GM18508 (cell line): Measurements from ENCODE around the gene STAMBPL1.

ENCODE experiments used
- ATAC-seq: cut with Tn5 transposase; IDR thresholded peaks from one replicate; pipeline ENCODE4 v1.9.1; 2021; ENCODE audit warnings: moderate number of reproducible peaks; ENCODE audit not compliant: insufficient read depth, unreplicated experiment

The STAMBPL1 gene

DNA sequence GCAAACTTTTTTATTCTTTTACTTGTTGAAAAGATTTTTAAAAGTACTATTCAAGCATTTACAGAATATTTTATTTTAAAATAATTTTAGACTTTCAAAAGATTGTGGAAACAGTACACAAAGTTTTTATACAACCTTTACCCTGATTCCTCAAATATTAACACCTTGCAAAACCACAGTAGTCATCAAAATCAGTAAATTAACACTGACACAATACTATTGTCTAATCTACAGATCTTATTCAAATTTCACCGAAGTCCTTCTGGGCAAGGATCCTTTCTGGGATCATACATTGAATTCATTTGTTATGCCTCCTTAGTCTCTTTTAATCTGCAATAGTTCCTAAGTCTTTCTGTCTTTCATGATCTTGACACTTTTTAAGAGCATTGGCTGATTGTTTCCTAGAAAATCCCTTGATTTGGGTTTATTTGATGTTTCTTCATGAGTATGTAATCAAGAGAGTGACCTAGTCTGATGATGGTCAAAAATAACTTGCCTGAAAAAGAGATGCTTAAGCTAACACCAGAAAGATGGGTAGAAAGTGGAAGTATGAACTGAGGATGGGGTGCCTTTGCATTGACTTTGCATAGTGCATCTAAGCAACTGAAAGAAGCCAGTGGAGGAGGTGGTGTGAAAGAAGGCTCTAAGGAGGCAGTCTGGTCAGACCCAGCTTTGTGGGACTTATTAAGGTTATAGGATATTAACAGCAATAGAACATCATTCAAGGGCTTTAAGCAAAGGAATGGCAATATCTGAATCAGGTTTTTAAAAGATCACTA is 9.7 kb downstream of the STAMBPL1 start:
- no peak for ATAC-seq

DNA sequence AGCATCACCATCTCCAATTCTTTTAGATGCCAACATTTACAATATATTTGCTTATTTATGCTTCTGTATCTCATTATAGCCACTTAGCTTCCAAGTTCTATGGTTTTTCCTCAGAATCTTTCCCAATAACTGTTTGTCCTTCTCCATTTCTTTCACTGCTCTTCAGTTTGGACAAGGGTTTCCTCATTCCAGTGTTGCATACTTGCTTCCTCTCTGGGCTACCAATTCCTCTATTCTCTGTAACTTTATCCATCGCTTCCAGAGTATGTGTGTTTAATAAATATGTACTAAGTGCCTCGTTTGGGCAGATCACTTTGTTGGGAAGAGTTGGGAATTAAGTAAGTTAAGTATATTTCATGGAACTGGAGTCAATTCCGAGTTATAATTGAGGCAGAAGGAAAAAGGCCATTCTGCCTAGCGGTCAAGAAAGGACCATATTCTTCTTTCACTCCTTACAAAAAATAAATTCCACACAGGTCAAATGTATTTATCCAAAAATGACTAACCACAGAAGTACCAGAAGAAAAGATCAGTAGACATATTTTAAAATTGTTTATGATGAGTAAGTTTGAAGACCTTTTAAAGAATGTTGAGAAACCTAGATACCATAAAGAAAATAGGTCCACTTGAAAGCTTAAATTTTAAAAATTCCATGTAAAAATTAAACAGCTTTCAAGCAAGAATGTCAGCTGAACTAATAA is 10.8 kb downstream of the STAMBPL1 start:
- ATAC-seq = no peak

DNA sequence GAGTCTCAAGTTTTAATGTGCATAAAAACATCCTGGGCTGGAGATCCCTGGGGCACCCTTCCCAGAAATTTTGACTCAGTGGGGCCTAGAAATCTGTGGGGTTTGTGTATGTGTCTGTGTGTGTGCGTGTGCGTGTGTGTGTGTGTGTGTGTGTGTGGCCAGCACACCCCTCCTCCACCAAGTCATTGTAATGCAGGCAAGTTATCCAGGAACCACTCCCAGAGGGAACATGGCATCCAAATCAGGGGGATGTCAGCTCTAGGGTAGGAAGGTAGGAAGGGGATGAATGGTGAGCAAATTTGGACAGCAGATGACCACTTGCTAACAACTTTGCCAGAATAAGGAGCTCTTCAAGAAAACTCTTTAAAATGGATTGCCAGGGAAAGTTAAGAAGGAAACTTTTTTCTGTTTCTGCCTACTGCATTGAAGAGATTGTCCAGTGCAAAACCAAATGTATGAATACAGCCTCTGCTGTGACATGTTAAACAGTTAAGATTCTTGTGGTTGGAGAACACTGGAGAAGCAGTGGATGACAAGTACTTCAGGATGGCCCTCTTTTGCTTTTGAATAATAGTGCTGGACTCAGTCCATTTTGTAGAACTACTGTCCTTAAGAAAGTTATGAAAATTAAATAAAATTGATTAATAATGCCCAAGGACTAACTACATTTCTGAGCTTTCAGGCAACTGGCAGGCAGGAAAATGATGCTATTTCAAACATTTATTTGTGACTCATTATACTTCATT is 12.3 kb downstream of the STAMBPL1 start:
- ATAC-seq = no peak

DNA sequence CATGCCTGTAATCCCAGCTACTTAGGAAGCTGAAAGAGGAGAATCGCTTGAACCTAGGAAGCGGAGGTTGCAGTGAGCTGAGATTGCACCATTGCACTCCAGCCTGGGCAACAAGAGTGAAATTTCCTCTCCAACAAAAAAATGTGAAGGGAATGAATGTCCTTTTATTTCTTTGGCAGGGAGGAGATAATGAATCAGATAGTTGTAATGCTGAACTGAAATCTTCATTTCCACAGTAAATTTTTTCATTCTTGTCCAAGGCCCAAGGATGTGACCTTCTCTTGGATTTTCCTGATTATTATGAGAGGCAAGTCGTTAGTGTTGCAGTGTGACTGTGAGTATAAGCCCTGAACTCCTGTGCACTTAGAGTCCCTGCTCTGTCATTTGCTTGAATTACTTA is 13.6 kb downstream of the STAMBPL1 start:
- no peak for ATAC-seq

DNA sequence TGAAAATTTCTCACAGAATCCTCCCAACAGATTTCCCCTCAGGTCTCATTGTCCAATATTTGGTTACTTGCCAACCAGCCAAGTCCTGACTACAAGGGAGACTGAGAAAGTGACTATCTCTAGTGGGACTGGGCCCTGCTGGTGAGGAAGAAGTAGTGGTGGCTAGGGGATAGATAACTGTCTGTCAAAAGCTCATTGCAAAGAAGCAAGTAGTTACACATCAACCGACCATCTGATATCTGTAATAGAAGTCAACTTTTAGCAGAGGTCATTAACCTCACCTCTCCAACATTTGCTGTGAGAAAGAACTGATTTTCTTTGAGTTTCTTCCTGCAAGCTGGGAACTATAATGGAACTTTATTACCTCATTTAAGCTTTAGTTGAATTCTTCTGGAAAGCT is 15.2 kb downstream of the STAMBPL1 start:
- no peak for ATAC-seq

DNA sequence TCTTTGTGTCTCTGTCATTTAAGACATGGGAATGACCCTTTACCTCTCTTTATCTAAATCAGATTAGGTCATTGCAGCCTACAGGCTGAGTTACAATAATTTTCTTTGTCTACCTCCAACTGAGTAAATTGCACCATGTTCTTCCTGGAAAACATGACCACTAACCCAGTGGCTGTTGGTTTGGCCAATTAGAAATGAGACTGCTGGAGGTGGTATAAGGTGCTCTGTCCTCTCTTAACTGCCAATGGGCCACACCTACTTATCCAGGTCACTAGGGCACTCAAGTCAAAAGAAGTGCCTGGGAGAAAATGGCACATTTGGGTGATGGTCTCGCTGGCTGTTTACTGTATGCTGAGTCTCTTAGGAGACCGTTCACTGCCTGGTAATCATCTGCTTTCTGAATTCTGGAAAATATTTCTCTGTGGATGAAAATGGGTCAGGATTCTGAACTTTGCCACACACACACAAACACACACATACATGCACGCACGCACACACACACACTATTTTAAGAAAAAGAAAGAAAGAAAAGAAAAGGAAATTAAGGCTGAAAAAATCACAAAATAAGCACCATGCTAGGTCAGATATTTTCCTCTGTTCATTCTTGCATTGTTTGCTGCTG is 16.4 kb downstream of the STAMBPL1 start:
- ATAC-seq = no peak

DNA sequence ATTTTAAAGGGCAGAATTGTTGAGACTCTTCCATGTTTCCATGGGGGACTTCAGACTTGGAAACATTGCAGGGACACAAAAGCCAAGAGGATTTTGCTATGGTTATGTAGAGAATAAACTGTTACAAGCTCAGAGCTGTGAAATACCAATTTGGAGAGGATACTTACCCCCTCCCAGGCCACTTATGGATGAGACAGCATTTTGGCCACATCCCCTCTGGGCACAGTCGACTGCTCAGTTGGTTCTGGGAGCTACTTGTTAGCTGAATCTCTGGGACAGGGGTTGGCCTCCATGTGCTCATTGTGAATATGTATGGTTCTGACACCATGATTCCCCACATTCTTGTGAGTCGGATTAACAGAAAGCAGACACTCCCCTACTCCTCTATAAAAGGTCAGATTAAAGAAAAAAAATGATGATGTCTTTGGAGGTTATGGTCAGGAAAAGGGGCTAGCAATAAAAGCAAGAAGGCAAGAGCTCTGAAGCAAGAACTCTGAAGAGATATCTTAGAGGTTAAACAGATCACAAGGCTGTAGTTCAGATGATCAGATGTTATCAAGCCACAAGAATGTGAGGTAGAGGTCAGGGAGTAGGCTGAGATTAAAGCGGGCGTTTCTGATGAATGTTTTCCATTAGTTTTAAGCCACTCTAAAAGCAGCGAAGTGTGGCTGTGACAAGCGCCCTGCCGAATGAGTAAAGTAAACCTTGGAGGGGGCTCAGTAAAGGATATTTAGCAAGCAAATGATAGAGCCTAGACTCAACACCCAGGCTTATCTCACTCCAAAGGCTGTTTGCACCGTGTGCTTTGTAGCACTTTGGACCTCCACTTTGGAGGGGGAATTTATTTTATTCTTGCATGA is 17.2 kb downstream of the STAMBPL1 start:
- no peak for ATAC-seq

DNA sequence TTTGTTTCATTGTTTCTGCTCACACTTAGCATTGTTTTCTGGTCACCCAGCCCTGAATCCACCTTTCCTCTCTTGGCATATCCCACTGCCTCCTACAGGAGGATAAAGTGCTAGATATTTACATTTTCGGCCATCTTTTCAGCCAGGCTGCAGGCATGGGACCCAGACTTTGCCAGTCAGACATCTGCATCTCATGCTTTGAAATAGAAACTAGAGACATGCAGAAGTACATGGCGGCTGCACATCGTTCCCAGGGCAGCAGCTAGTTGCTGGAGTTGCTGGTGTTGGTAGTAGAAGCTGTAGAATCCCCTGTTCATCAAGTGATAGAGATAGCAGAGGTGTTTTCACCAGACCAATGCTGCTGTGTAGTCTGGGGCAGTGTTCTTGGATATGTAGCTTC is 18.7 kb downstream of the STAMBPL1 start:
- no peak for ATAC-seq

DNA sequence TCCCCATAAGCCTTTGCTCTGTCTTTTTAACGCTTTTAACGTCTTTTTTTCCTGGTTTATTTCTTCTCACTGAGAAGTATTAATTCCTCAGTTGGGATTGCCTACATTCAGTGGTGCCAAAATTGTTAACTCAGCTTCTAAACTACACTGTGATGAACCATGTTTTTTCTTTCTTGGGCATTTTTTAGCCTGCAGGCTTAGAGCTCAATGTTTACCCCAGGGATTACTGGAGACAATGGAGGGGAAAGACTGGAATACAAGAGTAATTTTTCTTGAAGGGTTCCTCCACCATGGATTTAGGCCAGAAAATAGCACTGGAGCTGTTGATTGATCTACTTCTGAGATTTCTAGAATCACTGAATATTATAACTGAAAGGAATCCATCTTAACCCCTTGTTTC is 19.8 kb downstream of the STAMBPL1 start:
- ATAC-seq = no peak

DNA sequence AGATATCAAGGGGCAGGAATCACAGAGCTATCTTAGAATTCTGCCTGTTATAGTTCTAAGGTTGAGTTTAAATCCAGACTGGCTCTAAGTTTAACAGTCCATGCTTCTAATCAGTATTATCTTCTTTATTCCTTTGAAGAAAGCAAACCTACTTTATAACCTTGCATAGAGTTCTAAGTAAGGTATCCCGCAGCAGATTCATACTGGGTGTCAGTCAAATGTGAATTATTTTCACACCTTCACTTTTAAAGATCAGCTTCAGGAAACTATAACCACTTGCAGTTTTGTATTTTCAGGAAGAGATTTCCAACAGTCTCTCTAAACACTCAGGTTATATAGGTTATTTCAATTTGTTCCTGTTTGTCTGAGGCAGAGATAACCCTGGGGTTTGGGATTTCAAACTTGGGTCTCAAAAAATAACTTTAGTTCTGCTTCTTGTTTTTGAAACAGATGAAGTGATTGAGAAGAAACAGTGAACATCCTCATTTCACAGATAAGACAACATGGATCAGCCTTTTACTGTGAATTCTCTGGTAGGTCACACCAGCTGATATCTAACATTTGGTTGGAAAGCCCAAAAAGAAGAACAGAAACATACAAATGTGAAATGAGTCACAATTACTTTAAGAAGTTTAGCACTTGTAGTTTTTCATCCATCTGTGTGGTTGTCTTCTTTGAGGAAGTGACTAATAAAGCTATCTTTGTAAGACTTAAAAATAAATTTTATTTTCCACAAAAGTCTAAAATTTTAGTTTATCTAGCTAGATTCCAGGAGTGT is 21.4 kb downstream of the STAMBPL1 start:
- ATAC-seq = peak; percentile 70

DNA sequence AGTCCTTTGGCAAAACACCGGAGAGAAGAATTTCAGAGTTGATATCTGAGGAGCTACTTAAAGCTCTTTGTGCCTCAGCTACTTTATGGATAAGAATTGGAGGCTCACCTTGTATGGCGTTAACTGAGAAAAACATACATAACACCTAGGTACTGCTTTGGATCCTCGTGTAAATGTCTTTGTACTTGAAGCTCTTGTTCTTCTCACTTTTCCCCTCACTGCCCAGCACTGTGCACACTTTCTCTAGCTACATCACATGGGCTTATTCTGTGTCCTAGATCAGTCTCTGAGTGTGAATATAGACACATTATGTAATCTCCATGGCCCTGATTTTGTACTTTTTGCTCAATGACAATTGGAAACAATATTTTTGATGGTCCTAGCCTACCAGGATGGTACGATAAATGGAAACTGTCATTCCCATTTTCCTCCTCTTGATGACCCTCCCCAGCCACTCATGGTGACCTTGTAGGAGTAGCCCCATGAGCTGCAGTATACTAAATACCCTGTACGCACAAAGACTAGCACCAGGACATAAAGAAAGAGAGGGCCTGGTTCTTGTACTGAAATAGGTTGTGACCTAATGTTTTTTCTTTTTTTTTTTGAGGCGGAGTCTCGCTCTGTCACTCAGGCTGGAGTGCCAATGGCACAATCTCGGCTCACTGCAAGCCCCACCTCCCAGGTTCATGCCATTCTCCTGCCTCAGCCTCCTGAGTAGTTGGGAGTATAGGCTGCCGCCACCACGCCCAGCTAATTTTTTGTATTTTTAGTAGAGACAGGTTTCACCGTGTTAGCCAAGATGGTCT is 22.1 kb downstream of the STAMBPL1 start:
- peak; percentile 25 for ATAC-seq

DNA sequence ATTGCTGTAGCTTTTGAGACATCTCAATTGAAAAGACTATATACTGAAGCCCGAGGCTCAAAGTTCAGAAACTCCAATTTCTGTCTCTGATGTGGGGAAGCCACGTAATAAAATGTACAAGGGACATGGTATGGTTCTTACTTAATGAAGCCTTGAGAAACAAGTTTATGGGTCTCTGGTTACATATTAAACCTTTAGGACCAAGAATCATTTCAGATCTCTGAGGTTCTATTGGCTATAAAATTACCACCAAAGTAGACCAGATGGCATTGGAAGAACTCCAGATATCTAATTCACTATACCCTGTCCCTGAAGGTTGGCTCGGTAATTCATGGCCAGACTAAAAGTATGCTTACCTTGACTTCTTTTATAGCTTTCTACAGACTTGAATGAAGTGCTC is 23.7 kb downstream of the STAMBPL1 start:
- no peak for ATAC-seq

DNA sequence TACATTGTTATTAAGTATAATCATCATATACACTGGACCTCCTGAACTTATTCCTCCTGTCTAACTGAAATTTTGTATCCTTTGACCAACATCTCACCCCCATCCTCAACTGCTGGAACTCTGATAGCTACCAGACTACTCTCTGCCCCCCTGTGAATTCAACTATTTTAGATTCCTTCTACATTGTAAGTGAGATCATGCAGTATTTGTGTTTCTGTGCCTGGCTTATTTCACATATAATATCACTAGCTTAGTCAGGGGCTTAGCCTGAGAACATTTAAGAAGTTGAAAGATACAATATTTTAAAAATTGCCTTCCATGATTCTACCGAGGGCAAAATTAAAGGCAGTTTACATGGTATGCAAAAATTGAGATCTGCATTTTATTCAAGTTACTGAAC is 26.9 kb downstream of the STAMBPL1 start:
- ATAC-seq = no peak

DNA sequence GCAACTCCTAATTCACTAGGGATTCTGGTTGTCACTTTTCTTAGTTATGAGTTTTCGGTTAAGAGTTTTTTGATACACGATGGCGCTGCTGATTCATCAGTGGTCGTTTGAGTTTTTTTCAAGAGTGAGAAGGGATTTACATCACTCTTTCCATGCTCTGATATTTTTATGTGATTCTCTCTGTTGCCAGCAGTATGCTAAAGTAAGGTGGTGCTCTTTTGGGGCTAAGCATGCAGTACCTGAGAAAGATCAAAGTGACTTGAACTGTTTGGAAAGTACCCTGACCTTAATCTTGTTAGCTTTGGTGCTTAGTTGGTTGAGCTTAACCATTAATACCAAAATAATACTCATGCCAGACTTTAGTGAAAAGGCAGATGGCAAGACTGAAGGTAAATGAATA is 28.1 kb downstream of the STAMBPL1 start:
- no peak for ATAC-seq

DNA sequence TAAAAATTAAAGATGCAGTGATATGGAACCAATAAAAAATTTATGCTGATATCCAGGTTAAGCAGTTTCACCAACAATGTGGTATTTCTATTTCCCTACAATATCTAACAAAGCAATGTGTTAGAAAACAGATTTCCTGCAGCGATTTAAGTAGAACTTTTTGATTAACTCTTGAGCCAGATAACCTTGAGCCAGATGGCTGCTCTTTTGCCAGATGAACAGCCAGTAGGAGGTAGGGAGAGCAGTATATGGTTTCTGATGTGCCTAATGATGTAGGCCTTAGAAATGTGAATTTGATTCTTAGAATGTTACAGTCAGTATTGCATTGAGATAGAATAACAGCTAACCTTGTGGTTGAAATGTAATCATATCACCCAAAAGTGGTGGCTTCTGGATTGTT is 31.1 kb downstream of the STAMBPL1 start:
- no peak for ATAC-seq

DNA sequence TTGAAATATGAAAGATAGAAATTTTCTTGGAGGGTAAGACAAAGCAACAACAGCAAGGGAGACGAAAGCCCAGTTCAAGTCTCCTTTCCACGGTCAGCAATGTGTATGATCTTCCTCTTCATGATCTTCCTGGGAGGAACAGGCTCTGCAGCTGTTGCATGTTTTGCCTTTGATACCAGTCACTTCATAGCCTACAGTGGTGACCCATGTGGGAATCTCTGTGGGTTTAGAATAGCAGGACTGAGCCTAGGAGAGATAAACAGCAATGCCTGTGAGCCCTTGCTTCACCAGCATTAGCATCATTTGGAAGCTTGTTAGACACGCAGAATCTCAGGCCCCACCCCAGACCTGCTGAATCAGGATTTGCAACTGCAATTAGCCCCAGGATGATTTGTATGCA is 31.8 kb downstream of the STAMBPL1 start:
- no peak for ATAC-seq

DNA sequence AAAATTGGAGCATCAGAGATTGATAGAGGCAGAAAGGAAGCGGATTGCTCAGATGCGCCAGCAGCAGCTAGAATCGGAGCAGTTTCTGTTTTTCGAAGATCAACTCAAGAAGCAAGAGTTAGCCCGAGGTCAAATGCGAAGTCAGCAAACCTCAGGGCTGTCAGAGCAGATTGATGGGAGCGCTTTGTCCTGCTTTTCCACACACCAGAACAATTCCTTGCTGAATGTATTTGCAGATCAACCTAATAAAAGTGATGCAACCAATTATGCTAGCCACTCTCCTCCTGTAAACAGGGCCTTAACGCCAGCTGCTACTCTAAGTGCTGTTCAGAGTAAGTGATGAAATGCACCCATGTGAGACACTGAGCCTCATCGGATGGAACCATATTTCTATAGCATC is 33.1 kb downstream of the STAMBPL1 start:
- ATAC-seq = no peak

DNA sequence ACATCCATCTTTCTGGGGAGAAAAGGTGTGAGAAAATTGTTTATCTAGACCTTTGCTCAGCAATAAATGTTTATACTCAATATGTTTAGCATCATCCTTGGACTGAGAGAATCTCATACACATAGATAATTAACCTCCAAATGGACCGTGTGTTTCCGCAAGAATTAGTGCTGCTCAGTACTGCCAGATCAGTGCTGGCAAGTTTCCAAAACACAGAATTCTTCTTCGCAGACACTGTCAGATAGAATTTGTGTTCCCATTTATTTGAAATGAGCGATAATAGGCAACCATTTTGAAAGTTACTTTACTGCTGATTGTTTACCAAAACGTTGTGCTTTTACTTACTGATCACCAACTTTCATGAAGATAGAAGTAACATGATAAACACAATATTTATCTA is 33.7 kb downstream of the STAMBPL1 start:
- ATAC-seq = no peak
